NCI-H1417 treated with DMSO at 0.1 percent for 48 hours (cell line): ENCODE measurements around the gene SLC35G6.
"Not testable (repeated sequence)": the region's sequence is repeated elsewhere in the genome, so short reads cannot be mapped to it uniquely, and the experiment has no call there.

Experiments used
- DNase-seq: peaks from one replicate; lab custom pipeline; 2025; lab: John Stamatoyannopoulos, UW

The SLC35G6 gene

DNA sequence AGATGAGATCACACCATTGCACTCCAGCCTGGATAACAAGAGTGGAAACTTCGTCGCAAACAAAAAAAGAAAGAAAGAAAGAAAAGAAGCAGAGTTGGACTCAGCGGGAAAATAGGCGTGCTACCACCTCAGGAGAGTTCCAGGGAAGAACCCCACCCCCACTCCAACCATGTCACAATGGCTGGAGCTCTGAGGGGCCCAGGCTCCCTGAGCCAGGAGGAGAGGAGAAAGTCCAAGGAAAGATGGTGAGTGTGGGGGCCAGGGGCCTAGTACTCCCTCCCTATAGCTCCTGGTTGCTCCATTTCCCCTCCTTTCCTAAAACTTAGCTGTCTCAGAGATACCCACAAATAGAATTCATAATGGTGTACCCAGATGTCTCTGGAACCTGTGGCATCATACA is at the start of gene SLC35G6:
TSS of gene SLC35G6 (plus strand) at position 172 of the 400 bp plus-strand sequence. CDS start at position 243, 71 bp downstream.
- not testable (repeated sequence) for DNase-seq

DNA sequence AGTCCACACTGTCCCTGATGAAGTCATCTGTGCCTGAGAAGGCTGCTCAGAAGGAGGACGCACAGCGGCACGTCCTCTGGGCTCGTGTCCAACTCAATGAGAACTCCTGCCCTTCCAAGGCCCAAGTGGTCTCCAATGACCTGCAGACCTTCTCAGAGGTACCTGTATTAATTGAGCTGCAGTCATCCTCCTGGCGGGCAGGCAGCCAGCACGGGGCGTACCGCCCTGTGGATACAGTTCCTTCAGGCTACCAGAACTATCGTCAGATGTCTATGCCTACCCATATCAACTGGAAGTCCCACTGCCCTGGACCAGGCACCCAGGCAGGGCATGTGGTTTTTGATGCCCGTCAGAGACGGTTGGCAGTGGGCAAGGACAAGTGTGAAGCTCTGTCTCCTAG is 49.0 kb upstream of the SLC35G6 start:
- no peak for DNase-seq

DNA sequence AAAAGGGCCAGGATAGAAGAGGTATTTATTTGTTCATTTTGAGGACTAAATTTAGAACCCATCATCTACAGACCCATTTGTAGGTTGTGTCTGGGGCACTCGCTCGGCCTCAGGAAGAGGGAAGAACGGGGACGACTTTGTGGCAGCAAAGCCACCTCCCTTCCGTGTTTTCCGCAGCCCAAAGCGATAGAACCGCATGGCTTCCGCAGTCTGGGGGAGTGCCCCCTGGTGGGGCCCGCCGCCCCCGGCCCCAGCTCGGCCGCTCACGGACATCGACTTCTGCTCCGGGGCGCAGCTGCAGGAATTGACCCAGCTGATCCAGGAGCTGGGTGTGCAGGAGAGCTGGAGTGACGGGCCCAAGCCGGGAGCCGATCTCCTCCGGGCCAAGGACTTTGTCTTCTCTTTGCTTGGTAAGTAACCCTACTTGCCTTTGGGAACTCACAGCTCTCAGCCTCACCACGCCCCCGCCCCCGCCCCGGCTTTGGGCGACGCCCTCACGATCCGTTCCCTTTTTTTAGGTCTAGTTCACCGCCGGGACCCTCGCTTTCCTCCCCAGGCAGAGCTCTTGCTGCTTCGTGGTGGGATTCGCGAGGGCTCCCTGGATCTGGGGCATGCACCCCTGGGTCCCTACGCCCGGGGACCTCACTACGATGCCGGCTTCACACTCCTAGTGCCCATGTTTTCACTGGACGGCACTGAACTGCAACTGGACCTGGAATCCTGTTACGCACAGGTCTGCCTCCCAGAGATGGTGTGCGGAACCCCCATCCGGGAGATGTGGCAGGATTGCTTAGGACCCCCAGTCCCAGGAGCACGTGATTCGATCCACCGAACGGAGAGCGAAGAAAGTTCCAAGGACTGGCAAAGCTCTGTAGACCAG is 45.3 kb upstream of the SLC35G6 start:
- DNase-seq = no peak

DNA sequence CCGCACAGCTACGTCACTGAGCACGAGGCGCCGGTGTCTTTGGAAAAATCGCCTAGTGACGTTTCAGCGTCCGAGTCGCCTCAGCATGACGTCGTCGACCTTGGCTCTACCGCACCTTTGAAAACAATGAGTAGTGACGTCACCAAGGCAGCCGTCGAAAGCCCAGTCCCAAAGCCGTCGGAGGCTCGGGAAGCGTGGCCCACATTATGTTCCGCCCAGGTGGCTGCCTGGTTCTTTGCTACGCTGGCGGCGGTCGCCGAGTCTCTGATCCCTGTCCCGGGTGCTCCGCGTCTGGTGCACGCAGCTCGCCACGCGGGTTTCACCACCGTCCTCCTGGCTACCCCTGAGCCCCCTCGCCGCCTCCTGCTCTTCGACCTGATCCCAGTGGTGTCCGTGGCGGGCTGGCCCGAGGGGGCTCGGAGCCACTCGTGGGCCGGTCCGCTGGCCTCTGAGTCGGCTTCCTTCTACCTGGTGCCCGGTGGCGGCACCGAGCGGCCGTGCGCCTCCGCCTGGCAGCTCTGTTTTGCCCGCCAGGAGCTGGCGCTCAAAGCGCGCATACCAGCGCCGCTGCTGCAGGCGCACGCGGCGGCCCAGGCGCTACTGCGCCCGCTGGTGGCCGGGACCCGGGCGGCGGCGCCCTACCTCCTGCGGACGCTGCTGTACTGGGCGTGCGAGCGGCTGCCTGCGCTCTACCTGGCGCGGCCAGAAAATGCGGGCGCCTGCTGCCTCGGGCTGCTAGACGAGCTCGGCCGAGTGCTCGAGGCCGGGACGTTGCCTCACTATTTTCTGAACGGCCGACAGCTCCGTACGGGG is 44.5 kb upstream of the SLC35G6 start:
- DNase-seq = no peak

DNA sequence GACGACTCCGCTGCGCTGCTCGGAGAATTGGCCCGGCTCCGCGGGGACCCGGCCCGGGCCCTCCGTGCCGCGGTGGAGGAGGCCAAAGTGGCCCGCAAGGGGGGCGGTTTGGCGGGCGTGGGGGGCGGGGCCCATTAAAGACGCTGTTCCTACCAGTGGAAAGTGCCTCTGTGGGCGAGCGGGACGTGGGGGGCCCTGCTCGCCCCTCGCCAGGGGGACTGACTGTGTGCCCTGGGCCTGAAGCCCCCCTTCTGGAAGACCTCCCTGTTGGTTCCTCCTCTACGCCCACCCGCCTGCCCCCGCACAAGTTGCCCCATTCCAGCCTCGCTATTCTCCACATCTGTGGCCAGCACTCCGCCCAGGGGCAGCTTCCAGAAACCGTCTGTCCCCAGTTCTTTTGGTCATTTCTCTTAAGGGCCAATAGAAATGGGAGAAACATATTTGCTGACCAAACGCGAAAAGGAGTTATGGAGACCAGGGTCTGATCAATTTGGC is 43.8 kb upstream of the SLC35G6 start:
- DNase-seq = no peak

- no peak for DNase-seq
Observed at GRCh38 chr17:7437950-7438614, 43.2 kb upstream of the SLC35G6 start.

DNA sequence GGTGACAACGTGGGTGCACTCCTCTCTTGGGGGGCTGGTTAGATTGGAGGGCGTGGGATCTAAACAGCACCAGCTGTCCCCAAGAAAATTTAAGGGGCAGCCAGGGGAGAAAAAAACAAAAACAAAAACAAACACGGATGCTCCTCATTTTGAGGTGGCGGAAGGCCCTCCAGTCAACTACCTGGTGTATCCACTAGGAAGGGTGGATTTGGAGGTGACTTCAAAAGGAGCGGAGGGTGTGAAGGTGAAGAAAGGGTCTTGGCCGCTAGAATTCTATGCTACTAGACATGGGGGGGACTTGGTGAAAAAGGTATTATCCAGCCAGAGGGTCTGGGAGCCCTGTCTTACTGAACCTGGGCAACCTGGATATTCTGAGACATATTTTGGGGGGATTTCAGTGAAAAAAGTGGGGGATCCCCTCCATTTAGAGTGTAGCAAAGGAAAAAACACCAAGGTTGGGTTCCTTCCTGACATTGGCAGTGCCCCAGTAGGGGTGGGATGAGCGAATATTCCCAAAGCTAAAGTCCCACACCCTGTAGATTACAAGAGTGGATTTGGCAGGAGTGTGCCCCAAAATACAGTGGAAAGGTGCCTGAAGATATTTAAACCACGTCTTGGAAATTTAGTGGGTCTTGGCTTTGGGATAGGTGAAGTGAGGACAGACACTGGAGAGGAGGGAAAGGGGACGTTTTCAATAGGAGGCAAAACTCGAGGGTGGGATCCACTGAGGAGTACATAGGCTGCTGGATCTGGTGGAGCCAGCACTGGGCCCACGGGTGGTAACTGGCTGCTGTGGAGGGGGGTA is 42.4 kb upstream of the SLC35G6 start:
- no peak for DNase-seq

GRCh38 chr17:7439462-7440112 is 41.7 kb upstream of the SLC35G6 start, which contains the start of gene FGF11:
Gene FGF11 (plus strand): TSS chr17:7439512. CDS start chr17:7439621, 109 bp downstream.
- no peak for DNase-seq

DNA sequence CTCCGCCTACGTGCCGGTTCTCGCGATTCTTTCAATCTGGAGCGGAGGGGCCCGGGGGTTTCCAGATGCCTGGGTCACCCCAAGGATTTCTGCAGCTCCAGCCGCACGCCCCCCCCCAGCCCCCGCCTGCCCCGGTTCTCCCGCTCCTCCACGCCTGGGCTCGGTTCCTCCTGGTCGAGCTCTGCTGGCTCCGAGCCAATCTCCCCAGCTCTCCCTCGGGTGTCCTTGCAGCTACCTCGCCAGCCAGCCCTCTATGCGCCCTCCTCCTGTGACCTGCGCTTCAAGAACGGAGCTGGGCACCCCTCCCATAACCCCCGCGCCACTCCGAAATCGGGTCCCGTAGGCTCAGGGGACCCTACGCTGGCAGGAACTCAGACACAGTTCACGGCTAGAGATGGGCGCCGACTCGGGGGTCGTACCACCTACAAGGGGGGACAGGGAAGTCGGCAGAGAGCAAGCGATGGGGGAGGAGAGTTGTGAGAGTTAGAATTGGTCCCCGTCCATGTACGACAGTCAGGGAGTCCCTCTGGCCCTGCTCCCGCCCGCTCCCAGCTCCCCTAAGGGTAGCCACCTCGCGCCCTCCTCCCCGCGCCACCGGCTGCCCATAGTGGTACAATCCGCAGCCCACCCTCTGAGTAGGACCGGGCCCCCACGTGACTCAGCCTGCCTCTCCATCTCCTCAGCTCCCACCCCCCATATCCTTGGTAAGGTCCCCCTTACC is 41.0 kb upstream of the SLC35G6 start:
- no peak for DNase-seq

GRCh38 chr17:7440834-7441195 is 40.4 kb upstream of the SLC35G6 start:
- DNase-seq = no peak

DNA sequence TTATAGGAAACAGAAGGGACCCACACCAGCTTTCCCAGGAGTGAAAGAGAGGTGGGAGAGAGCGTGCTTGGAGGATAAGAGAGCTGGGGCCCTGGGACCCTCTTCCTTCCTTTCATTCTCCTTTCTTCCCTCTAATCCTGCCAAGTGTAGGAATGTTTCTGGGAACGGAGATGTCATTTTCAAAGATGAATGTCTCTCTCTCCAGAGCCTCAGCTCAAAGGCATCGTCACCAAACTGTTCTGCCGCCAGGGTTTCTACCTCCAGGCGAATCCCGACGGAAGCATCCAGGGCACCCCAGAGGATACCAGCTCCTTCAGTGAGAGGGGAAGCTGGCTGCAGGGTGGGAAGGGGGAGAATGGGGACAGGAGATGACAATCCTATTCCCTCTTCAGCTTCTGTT is 40.0 kb upstream of the SLC35G6 start:
- DNase-seq = no peak

GRCh38 chr17:7442142-7442541 is 39.1 kb upstream of the SLC35G6 start:
- DNase-seq = no peak

- no peak for DNase-seq
Observed at GRCh38 chr17:7443499-7444485, 37.5 kb upstream of the SLC35G6 start.

- DNase-seq = no peak
Observed at GRCh38 chr17:7444682-7445618, 36.3 kb upstream of the SLC35G6 start, which contains the start of gene CHRNB1. Gene CHRNB1 (plus strand): TSS chr17:7445061. CDS start chr17:7445128, 67 bp downstream.

- no peak for DNase-seq
Observed at GRCh38 chr17:7445619-7445968, 35.7 kb upstream of the SLC35G6 start.

DNA sequence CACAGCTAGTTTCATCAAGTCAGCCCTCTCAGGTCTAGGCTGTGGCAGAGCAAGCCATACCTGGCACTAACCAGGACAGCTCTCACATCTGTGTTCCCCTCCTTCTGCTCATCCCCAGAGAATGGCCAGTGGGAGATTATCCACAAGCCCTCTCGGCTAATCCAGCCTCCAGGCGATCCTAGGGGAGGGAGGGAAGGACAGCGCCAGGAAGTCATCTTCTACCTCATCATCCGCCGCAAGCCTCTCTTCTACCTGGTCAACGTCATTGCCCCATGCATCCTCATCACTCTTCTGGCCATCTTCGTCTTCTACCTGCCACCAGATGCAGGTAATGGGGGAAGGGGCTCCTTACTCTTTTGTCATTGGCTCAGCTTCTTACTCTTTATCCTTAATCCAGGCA is 32.8 kb upstream of the SLC35G6 start:
- DNase-seq = no peak

- DNase-seq = no peak
Observed at GRCh38 chr17:7459961-7460545, 21.2 kb upstream of the SLC35G6 start.
